GM13976 (cell line): ENCODE results near the gene MACROD1.

Experiments
- DNase-seq: peaks from one replicate; pipeline ENCODE4 v3.0.0; 2012; ENCODE audit warnings: low spot score
- in situ Hi-C: fragments of 300-500 bp; cut with MboI; formaldehyde crosslinking; loops from one replicate; pipeline ENCODE4 v1.12.0; 2022; ENCODE audit warnings: low sequenced_read_pairs, mixed read lengths, inconsistent platforms; ENCODE audit not compliant: unreplicated experiment
- TF ChIP-seq, protein P1 (sequence below): IDR thresholded peaks from 2 replicates; pipeline ENCODE4 v1.5.1; 2012; ENCODE audit warnings: borderline replicate concordance, mild to moderate bottlenecking; ENCODE audit not compliant: insufficient read depth; ENCODE audit errors: extremely low read depth, missing control alignments, control extremely low read depth

The MACROD1 gene

GRCh38 chr11:64203421-64204079, 37.6 kb upstream of the MACROD1 start:
- TF ChIP-seq, protein P1, sequence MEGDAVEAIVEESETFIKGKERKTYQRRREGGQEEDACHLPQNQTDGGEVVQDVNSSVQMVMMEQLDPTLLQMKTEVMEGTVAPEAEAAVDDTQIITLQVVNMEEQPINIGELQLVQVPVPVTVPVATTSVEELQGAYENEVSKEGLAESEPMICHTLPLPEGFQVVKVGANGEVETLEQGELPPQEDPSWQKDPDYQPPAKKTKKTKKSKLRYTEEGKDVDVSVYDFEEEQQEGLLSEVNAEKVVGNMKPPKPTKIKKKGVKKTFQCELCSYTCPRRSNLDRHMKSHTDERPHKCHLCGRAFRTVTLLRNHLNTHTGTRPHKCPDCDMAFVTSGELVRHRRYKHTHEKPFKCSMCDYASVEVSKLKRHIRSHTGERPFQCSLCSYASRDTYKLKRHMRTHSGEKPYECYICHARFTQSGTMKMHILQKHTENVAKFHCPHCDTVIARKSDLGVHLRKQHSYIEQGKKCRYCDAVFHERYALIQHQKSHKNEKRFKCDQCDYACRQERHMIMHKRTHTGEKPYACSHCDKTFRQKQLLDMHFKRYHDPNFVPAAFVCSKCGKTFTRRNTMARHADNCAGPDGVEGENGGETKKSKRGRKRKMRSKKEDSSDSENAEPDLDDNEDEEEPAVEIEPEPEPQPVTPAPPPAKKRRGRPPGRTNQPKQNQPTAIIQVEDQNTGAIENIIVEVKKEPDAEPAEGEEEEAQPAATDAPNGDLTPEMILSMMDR = no peak
- in situ Hi-C loops = no loop called here
- no peak for DNase-seq

GRCh38 chr11:64202992-64203391, 37.1 kb upstream of the MACROD1 start:
- no peak for DNase-seq
- in situ Hi-C loops = no loop called here
- TF ChIP-seq, protein P1 = no peak

- in situ Hi-C loops = no loop called here
- no peak for DNase-seq
- TF ChIP-seq, protein P1 = no peak
Measured at GRCh38 chr11:64201543-64201942, 35.6 kb upstream of the MACROD1 start.

- TF ChIP-seq, protein P1 = no peak
- in situ Hi-C loops = no loop called here
- DNase-seq = no peak
Measured at GRCh38 chr11:64198511-64198910, 32.6 kb upstream of the MACROD1 start.

DNA sequence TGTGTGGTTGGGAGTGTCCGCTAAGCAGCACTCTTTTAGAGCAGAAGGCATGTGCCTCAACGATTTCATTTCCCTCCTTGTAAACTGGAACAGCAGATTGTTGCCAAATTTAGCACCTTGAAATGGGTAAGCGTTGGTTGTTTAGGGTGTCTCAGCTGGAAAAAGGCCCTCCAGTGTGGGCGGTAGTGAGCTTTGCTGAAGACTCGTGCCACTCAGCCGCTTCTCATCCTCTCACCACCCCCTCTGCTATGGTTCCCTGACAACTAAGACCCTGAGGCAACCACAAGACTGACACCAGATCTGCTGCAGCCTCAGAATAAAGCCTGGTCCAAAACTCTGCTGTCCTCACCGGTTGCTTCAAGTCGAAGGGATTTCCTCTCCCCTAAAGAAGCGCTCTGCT, 30.7 kb upstream of the MACROD1 start:
- TF ChIP-seq, protein P1 = no peak
- DNase-seq = no peak
- in situ Hi-C loops = no loop called here

DNA sequence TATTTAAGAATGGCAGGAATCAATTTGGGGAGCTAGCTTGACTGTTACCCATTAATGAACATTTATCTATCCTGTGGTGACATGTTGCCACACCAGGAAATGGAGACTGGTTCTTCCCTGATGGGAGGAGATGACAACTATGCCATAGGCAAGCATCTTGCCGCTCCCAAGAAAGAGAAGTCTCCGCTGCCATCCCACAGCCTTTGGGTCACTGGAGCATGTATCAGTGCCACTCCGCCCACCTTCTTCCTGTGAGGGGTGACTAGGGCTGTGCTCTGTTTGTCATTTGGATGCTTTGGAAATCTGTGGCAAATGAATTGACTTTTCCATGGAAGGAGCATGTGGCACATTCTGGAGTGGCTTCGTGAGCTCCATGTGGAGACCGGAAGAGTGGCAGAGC, 26.5 kb upstream of the MACROD1 start:
- TF ChIP-seq, protein P1 = no peak
- DNase-seq = no peak
- in situ Hi-C loops = no loop called here
